ENCODE results near the gene ZC3H18. TPM values are rescaled to one million over a fixed set of nuclear protein-coding genes. Genes with fewer than 3 reads are reported as not detected.

Gene ZC3H18
- total RNA-seq, 2 donors from 2014 or later = 7.9 to 10.0 TPM

DNA sequence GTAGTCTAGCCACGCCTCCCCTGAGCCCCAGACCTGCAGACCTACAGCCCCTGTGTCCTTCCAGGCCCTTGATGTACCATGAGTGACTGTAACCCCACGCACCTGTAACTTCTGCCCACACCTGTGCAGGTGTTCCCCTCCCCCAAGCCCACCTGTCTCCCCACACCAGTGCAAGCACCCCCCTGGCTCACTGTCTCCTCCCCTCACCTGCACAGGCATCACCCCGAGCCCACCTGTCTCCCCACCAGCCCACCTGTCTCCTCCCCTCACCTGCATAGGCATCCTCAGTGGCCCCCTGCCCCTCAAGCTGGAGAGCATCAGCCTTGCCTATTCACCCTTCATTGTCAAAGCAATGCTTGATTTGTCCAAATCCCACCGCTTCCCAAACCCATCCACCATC lies 32.3 kb upstream of the ZC3H18 start:
- Histone ChIP-seq H3K4me1 (peaks cover 0 to 17% of the 10 kb centered on the region in 2 donors), H3K27ac (no peak overlapping the region), H3K4me3 (no peak overlapping the region), H3K9me3 (peaks cover 0 to 6% of the 10 kb centered on the region in 2 donors), H3K36me3 (no peaks in the 10 kb centered on the region), H3K27me3 (peaks cover 0 to 8% of the 10 kb centered on the region in 2 donors)
- no peak for DNase-seq (ENCODE audit: low spot score)
- TF ChIP-seq CTCF (IDR thresholded peaks at IDR 0.05) = no peak

GRCh38 chr16:88538366-88539060 lies 31.7 kb upstream of the ZC3H18 start:
- peaks cover 0 to 11% of the 10 kb centered on the region in 2 donors for H3K4me1 ChIP-seq
- H3K27me3 ChIP-seq = peaks cover 0 to 8% of the 10 kb centered on the region in 2 donors
- peaks cover 0 to 11% of the 10 kb centered on the region in 2 donors for H3K9me3 ChIP-seq
- H3K36me3 ChIP-seq = no peaks in the 10 kb centered on the region
- TF ChIP-seq CTCF (IDR thresholded peaks at IDR 0.05) = no peak
- no peak overlapping the region for H3K4me3 ChIP-seq
- no peak for DNase-seq (ENCODE audit: low spot score)
- no peak overlapping the region for H3K27ac ChIP-seq

GRCh38 chr16:88539261-88539651 lies 30.9 kb upstream of the ZC3H18 start:
- Histone ChIP-seq H3K4me1 (peaks cover 0 to 11% of the 10 kb centered on the region in 2 donors), H3K27ac (no peak overlapping the region), H3K27me3 (peaks cover 0 to 8% of the 10 kb centered on the region in 2 donors), H3K4me3 (no peak overlapping the region), H3K36me3 (no peaks in the 10 kb centered on the region), H3K9me3 (peaks cover 0 to 18% of the 10 kb centered on the region in 2 donors)
- no peak for DNase-seq (ENCODE audit: low spot score)
- no peak for TF ChIP-seq CTCF (IDR thresholded peaks at IDR 0.05)

GRCh38 chr16:88539652-88540345 lies 30.4 kb upstream of the ZC3H18 start:
- H3K9me3 ChIP-seq = peaks cover 0 to 19% of the 10 kb centered on the region in 2 donors
- no peak for TF ChIP-seq CTCF (IDR thresholded peaks at IDR 0.05)
- no peak overlapping the region for H3K27ac ChIP-seq
- H3K4me3 ChIP-seq = no peak overlapping the region
- H3K36me3 ChIP-seq = no peaks in the 10 kb centered on the region
- peaks cover 0 to 9% of the 10 kb centered on the region in 2 donors for H3K4me1 ChIP-seq
- H3K27me3 ChIP-seq = peaks cover 0 to 8% of the 10 kb centered on the region in 2 donors
- DNase-seq (ENCODE audit: low spot score) = no peak

- no peak for TF ChIP-seq CTCF (IDR thresholded peaks at IDR 0.05)
- Histone ChIP-seq H3K4me3 (no peak overlapping the region), H3K9me3 (peaks cover 0 to 19% of the 10 kb centered on the region in 2 donors), H3K27ac (no peak overlapping the region), H3K27me3 (peaks cover 0 to 8% of the 10 kb centered on the region in 2 donors), H3K4me1 (peaks cover 0 to 3% of the 10 kb centered on the region in 2 donors), H3K36me3 (no peaks in the 10 kb centered on the region)
- no peak for DNase-seq (ENCODE audit: low spot score)
Measured at GRCh38 chr16:88540346-88540977, 29.7 kb upstream of the ZC3H18 start.

Data from right atrium auricular region (tissue), 2 donors.